HG02571 (cell line): Measurements from ENCODE around the gene MPZL3.
A peak's percentile ranks its signal among the peaks of the same experiment; 100 is the strongest.

Experiments used
- ATAC-seq: cut with Tn5 transposase; IDR thresholded peaks from one replicate; pipeline ENCODE4 v1.9.1; 2021; ENCODE audit warnings: mild to moderate bottlenecking, moderate library complexity; ENCODE audit not compliant: unreplicated experiment

Gene MPZL3

GRCh38 chr11:118251858-118252652 lies at the start of gene MPZL3:
Gene MPZL3, minus strand, starts transcription at chr11:118252365. Its CDS starts 71 bp downstream, at chr11:118252294.
- peak; percentile 67 for ATAC-seq

- no peak for ATAC-seq
These were observed 49.5 kb upstream of the MPZL3 start for GRCh38 chr11:118301600-118302195.

GRCh38 chr11:118295815-118296454 lies 43.8 kb upstream of the MPZL3 start:
- ATAC-seq, result no peak

GRCh38 chr11:118295199-118295598 lies 43.0 kb upstream of the MPZL3 start:
- ATAC-seq, result no peak

- ATAC-seq, result no peak
These were observed 41.9 kb upstream of the MPZL3 start for GRCh38 chr11:118294053-118294452.

- no peak for ATAC-seq
These were observed 39.4 kb upstream of the MPZL3 start for GRCh38 chr11:118291477-118292135.

- no peak for ATAC-seq
These were observed 38.8 kb upstream of the MPZL3 start for GRCh38 chr11:118290923-118291322.

- no peak for ATAC-seq
These were observed 37.2 kb upstream of the MPZL3 start for GRCh38 chr11:118289401-118289800.

- no peak for ATAC-seq
These were observed 34.8 kb upstream of the MPZL3 start for GRCh38 chr11:118287006-118287405.

GRCh38 chr11:118286545-118286944 lies 34.4 kb upstream of the MPZL3 start:
- no peak for ATAC-seq

GRCh38 chr11:118283756-118284350 lies 31.7 kb upstream of the MPZL3 start:
- ATAC-seq, result no peak

- no peak for ATAC-seq
These were observed 31.0 kb upstream of the MPZL3 start for GRCh38 chr11:118283037-118283636.

- ATAC-seq, result no peak
These were observed 30.4 kb upstream of the MPZL3 start for GRCh38 chr11:118282606-118283005.

GRCh38 chr11:118281284-118281683 lies 29.1 kb upstream of the MPZL3 start:
- ATAC-seq, result no peak

- no peak for ATAC-seq
These were observed 25.1 kb upstream of the MPZL3 start for GRCh38 chr11:118277312-118277711.

GRCh38 chr11:118276422-118276821 lies 24.3 kb upstream of the MPZL3 start:
- ATAC-seq, result no peak

- ATAC-seq, result no peak
These were observed 23.0 kb upstream of the MPZL3 start for GRCh38 chr11:118275176-118275575.

- ATAC-seq, result no peak
These were observed 22.0 kb upstream of the MPZL3 start for GRCh38 chr11:118274186-118274585.

GRCh38 chr11:118272001-118272400 lies 19.8 kb upstream of the MPZL3 start:
- no peak for ATAC-seq

GRCh38 chr11:118267486-118267885 lies 15.3 kb upstream of the MPZL3 start:
- ATAC-seq, result no peak

GRCh38 chr11:118265954-118266353 lies 13.8 kb upstream of the MPZL3 start:
- ATAC-seq, result no peak
